ENCODE measurements around the gene ATP5F1B. TPM values are rescaled to one million over a fixed set of nuclear protein-coding genes. Genes with fewer than 3 reads are reported as not detected.

ATP5F1B gene
- total and polyA plus RNA-seq, 2 of the 13 experiments (the other 11 are each of a cell fraction or from before 2014, with no cell fraction given) = 1,051 to 1,180 TPM

DNA sequence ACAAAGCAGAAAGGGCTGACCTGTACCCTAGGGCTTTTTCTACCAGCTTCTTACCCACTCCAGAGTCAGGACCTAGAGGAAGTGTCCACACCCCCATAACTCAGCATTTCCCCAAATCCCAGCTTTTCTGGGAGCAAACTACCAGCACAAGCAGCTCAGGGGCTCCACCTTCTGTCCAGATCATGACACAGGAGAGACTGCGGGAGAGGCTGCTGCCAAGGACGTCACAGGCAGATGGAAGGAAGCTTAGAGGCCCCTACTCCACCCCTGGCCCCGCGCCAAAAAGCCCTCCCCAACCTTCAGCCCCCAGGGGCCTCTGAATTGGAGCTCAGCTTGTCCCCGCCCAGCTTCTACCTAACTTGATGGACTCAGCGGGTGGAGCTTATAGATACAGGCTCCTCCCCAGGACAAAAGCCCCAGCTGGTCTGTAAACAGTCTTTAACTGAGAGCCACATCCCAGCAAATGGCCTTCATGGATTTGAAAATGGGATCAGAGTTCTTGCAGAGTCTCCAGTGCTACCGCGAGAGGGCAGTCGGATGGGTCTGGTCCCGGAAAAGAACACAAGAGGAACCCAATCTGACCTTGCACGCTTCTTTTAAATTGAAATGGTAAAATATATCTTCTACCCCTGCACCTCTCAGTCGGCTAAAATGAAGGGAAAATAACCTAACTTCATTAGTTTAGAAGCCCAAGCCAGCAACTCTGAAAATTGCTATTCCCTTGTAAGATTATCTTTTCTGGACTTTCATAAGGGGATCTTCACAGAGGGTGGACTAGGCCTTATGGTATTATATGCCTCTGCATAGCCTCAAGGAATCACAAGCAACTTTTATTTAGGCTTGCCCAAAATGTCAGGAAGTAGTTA, 8.9 kb downstream of the ATP5F1B start (continued):
- TF ChIP-seq ZNF460 (CRISPR knock-in tag; IDR thresholded peaks at IDR 0.05; ENCODE audit: borderline replicate concordance) = no peak; the same call in 1 of the 2 replicates
- TF ChIP-seq ZNF225 (CRISPR knock-in tag; IDR thresholded peaks at IDR 0.05) = no peak
- TF ChIP-seq ZNF280D (CRISPR knock-in tag; IDR thresholded peaks at IDR 0.05) = no peak
- TF ChIP-seq ZNF207 (IDR thresholded peaks at IDR 0.05; ENCODE audit: borderline replicate concordance) = no peak
- TF ChIP-seq UBTF (CRISPR knock-in tag; IDR thresholded peaks at IDR 0.05) = no peak
- TF ChIP-seq RAD21 (CRISPR knock-in tag; IDR thresholded peaks at IDR 0.05) = peak; percentile 64
- TF ChIP-seq PITX1 (CRISPR knock-in tag; IDR thresholded peaks at IDR 0.05) = peak; percentile 78; the same call in 1 of the 2 replicates
- TF ChIP-seq PLRG1 (conservative IDR thresholded peaks at IDR 0.05) = no peak
- no peak for TF ChIP-seq JDP2 (CRISPR knock-in tag; IDR thresholded peaks at IDR 0.05; ENCODE audit: borderline replicate concordance)
- no peak for TF ChIP-seq TBP (CRISPR knock-in tag; IDR thresholded peaks at IDR 0.05)
- no peak for TF ChIP-seq ZSCAN12 (CRISPR knock-in tag; IDR thresholded peaks at IDR 0.05)
- TF ChIP-seq RAD51 (IDR thresholded peaks at IDR 0.05; ENCODE audit: borderline replicate concordance) = no peak
- TF ChIP-seq GATA4 (IDR thresholded peaks at IDR 0.05; ENCODE audit: borderline replicate concordance, low read depth) = no peak
- TF ChIP-seq RBFOX2 (IDR thresholded peaks at IDR 0.05; ENCODE audit: low read depth, low read length) = no peak
- peak; percentile 20; the same call in 1 of the 2 replicates for TF ChIP-seq ZNF263 (CRISPR knock-in tag; IDR thresholded peaks at IDR 0.05)
- TF ChIP-seq HMGA1 (CRISPR knock-in tag; conservative IDR thresholded peaks at IDR 0.05) = no peak
- TF ChIP-seq ZNF451 (CRISPR knock-in tag; IDR thresholded peaks at IDR 0.05) = no peak
- TF ChIP-seq IRF2 (CRISPR knock-in tag; IDR thresholded peaks at IDR 0.05) = peak; percentile 79; the same call in 1 of the 2 replicates
- TF ChIP-seq ZNF274 (CRISPR knock-in tag; IDR thresholded peaks at IDR 0.05) = no peak
- TF ChIP-seq CCAR2 (optimal IDR thresholded peaks at IDR 0.05; ENCODE audit: low read depth, low read length) = no peak
- no peak for TF ChIP-seq AGO1 (IDR thresholded peaks at IDR 0.05; ENCODE audit: low read depth, low read length, poor library complexity, severe bottlenecking)
- 0 out of 2 replicates have a peak, but pooled peaks have one; percentile 23 for TF ChIP-seq BCL6 (CRISPR knock-in tag; IDR thresholded peaks at IDR 0.05)

All from HepG2 (cell line).